Measurements from ENCODE around the gene LSR. TPM values are rescaled to one million over a fixed set of nuclear protein-coding genes. Genes with fewer than 3 reads are reported as not detected.
A peak's percentile ranks its signal among the peaks of the same experiment; 100 is the strongest.

The LSR gene
- total RNA-seq, 3 donors from 2014 or later (not counting 1 experiment from before 2014, with no cell fraction given): 3.4 to 6.9 (median 6.7) TPM

GRCh38 chr19:35253316-35254286 is 4.8 kb downstream of the LSR start:
- peaks cover 4 to 13% of the 10 kb centered on the region in 2 donors for H3K4me1 Mint-ChIP-seq

GRCh38 chr19:35254341-35255297 is 5.8 kb downstream of the LSR start:
- intact Hi-C loops (cut with micrococcal nuclease): no loop called here
- Mint-ChIP-seq H3K4me1 (peaks cover 0 to 2% of the 10 kb centered on the region in 2 donors), H3K4me3 (no peak overlapping the region), H3K36me3 (no peaks in the 10 kb centered on the region), H3K27me3 (ENCODE audit: low read depth in 2 of 2) (peaks cover 6 to 8% of the 10 kb centered on the region in 2 donors), H3K27ac (no peak overlapping the region), H3K9me3 (no peaks in the 10 kb centered on the region)
- Histone ChIP-seq H3K4me3 (ENCODE audit: low read length) (no peak overlapping the region), H3K27ac (ENCODE audit: low read length) (no peak overlapping the region), H3K27me3 (ENCODE audit: control insufficient read depth, insufficient read depth, low read length) (no peaks in the 10 kb centered on the region), H3K36me3 (ENCODE audit: control insufficient read depth, insufficient read depth, low read length) (peaks cover 1% of the 10 kb centered on the region), H3K9me3 (ENCODE audit: control insufficient read depth, insufficient read depth, low read length) (no peaks in the 10 kb centered on the region), H3K4me1 (ENCODE audit: control insufficient read depth, insufficient read depth, low read length) (peaks cover 7% of the 10 kb centered on the region)
- ATAC-seq (no peak), DNase-seq (peak in 1 of 2 donors; percentile 11)
- TF ChIP-seq CTCF (IDR thresholded peaks at IDR 0.05): no peak
- 94% methylated on average over 17 of the region's 17 CpGs for WGBS (ENCODE audit: insufficient coverage)

More at GRCh38 chr19:35253316-35254286, 4.8 kb downstream of the LSR start:
- peaks cover 2% of the 10 kb centered on the region for H3K27me3 ChIP-seq (ENCODE audit: control insufficient read depth, insufficient read depth, low read length)
- Mint-ChIP-seq H3K4me3 (no peak overlapping the region), H3K9me3 (no peaks in the 10 kb centered on the region), H3K27ac (no peak overlapping the region), H3K27me3 (ENCODE audit: low read depth in 2 of 2) (peaks cover 12 to 16% of the 10 kb centered on the region in 2 donors), H3K36me3 (no peaks in the 10 kb centered on the region)
- no peak for ATAC-seq
- H3K27ac ChIP-seq (ENCODE audit: low read length): no peak overlapping the region
- peaks cover 17% of the 10 kb centered on the region for H3K4me1 ChIP-seq (ENCODE audit: control insufficient read depth, insufficient read depth, low read length)
- no peak overlapping the region for H3K4me3 ChIP-seq (ENCODE audit: low read length)
- peaks cover 1% of the 10 kb centered on the region for H3K36me3 ChIP-seq (ENCODE audit: control insufficient read depth, insufficient read depth, low read length)
- H3K9me3 ChIP-seq (ENCODE audit: control insufficient read depth, insufficient read depth, low read length): no peaks in the 10 kb centered on the region
- peak in 1 of 2 donors; percentile 6 for DNase-seq
- intact Hi-C loops (cut with micrococcal nuclease): no loop called here
- TF ChIP-seq CTCF (IDR thresholded peaks at IDR 0.05): no peak
- WGBS (ENCODE audit: insufficient coverage): 96% methylated on average over 9 of the region's 9 CpGs

GRCh38 chr19:35256566-35256965 is 7.8 kb downstream of the LSR start:
- H3K4me3 ChIP-seq (ENCODE audit: low read length): no peak overlapping the region
- Mint-ChIP-seq H3K9me3 (no peaks in the 10 kb centered on the region), H3K27me3 (ENCODE audit: low read depth in 2 of 2) (no peaks in the 10 kb centered on the region)

More at GRCh38 chr19:35256566-35256965, 7.8 kb downstream of the LSR start:
- H3K4me3 Mint-ChIP-seq: no peak overlapping the region
- Histone ChIP-seq H3K4me1 (ENCODE audit: control insufficient read depth, insufficient read depth, low read length) (peaks cover 2% of the 10 kb centered on the region), H3K27ac (ENCODE audit: low read length) (no peak overlapping the region), H3K9me3 (ENCODE audit: control insufficient read depth, insufficient read depth, low read length) (no peaks in the 10 kb centered on the region), H3K36me3 (ENCODE audit: control insufficient read depth, insufficient read depth, low read length) (peaks cover 1% of the 10 kb centered on the region), H3K27me3 (ENCODE audit: control insufficient read depth, insufficient read depth, low read length) (no peaks in the 10 kb centered on the region)
- no peak for ATAC-seq
- H3K4me1 Mint-ChIP-seq: peaks cover 0 to 5% of the 10 kb centered on the region in 2 donors
- H3K36me3 Mint-ChIP-seq: no peaks in the 10 kb centered on the region
- DNase-seq: no peak
- no peak overlapping the region for H3K27ac Mint-ChIP-seq
- 59% methylated on average over 2 of the region's 2 CpGs for WGBS (ENCODE audit: insufficient coverage)
- no peak for TF ChIP-seq CTCF (IDR thresholded peaks at IDR 0.05)
- intact Hi-C loops (cut with micrococcal nuclease): no loop called here

Data from natural killer cell (primary cell).